A549 (cell line): ENCODE results near the gene XPNPEP1. TPM values are rescaled to one million over a fixed set of nuclear protein-coding genes. Genes with fewer than 3 reads are reported as not detected.

Experiments
- ATAC-seq, 2 experiments: fragments of 200-7000 bp in 1 of 2; fragments of >200 bp in 1 of 2; cut with Nextera tagmentation in 1 of 2; cut with Tn5 transposase in 1 of 2; 3 replicates each; pipeline versions ENCODE4 v1.8.0 to v1.9.1; 2018 to 2020; ENCODE audit warnings: mild to moderate bottlenecking in 1 of 2, moderate library complexity in 1 of 2
- CTCF ChIA-PET: fragments of 300-600 bp; sonication (Branson Sonifier 250); formaldehyde crosslinking; extraction: SDS; loops from one replicate; lab custom pipeline; 2021; ENCODE audit warnings: antibody characterized with exemption, inconsistent platforms; lab: Yijun Ruan, JAX
- POLR2A ChIA-PET: fragments of 350-600 bp; formaldehyde crosslinking; extraction: SDS; loops from one replicate; lab custom pipeline; 2021; ENCODE audit warnings: antibody characterized with exemption, inconsistent platforms; lab: Yijun Ruan, JAX
- DNase-seq, 2 experiments: peaks; one replicate each; pipeline versions ENCODE4 v3.0.0 to v3.0.0-alpha.2; 2011 to 2016; ENCODE audit warnings: low read depth in 1 of 2, low spot score in 1 of 2
- FAIRE-seq: peaks from 2 replicates; lab custom pipeline; 2011; peaks lifted over from hg19 to GRCh38; lab: Jason Lieb, UNC
- H3K27ac ChIP-seq, 2 experiments: fragments of >200 bp; sonication (Bioruptor Twin); formaldehyde crosslinking; 3 replicates each; pipeline ENCODE4 v1.5.1; 2016 to 2017
- H3K4me1 ChIP-seq: fragments of >200 bp; sonication (Bioruptor Twin); formaldehyde crosslinking; 3 replicates; pipeline ENCODE4 v1.6.1; 2016
- H3K4me2 ChIP-seq: fragments of >200 bp; sonication (Bioruptor Twin); formaldehyde crosslinking; 3 replicates; pipeline ENCODE4 v1.6.1; 2016
- H3K4me3 ChIP-seq: fragments of >200 bp; sonication (Bioruptor Twin); formaldehyde crosslinking; 3 replicates; pipeline ENCODE4 v1.5.1; 2016
- H3K9me3 ChIP-seq: fragments of >200 bp; sonication (Bioruptor Twin); formaldehyde crosslinking; 3 replicates; pipeline ENCODE4 v1.6.1; 2016
- BHLHE40 ChIP-seq: IDR thresholded peaks from 2 replicates; pipeline ENCODE4 v1.6.1; 2012; ENCODE audit warnings: low read depth, low read length, inconsistent platforms
- CHD2 ChIP-seq: fragments of 150-350 bp; IDR thresholded peaks from 2 replicates; pipeline ENCODE4 v1.6.1; 2014; ENCODE audit warnings: low read length; ENCODE audit not compliant: partially characterized antibody
- EP300 ChIP-seq, 2 experiments: fragments of >200 bp; sonication (Bioruptor Twin); formaldehyde crosslinking; IDR thresholded peaks; 2 replicates in 1 of 2; 3 replicates in 1 of 2; pipeline ENCODE4 v1.6.1; 2016 to 2017
- ESRRA ChIP-seq: fragments of 150-350 bp; IDR thresholded peaks from 2 replicates; pipeline ENCODE4 v1.6.1; 2014; ENCODE audit warnings: mild to moderate bottlenecking, low read length, borderline replicate concordance
- FOSB ChIP-seq: fragments of 250-450 bp; sonication (Bioruptor Pico); IDR thresholded peaks from 2 replicates; pipeline ENCODE4 v1.5.0; 2020; ENCODE audit warnings: mild to moderate bottlenecking, moderate library complexity
- FOXS1 ChIP-seq: fragments of 250-450 bp; sonication (Bioruptor Pico); IDR thresholded peaks from 2 replicates; pipeline ENCODE4 v1.5.0; 2020; ENCODE audit warnings: mild to moderate bottlenecking, moderate library complexity
- HEYL ChIP-seq: fragments of 250-450 bp; sonication (Bioruptor Pico); IDR thresholded peaks from 2 replicates; pipeline ENCODE4 v1.8.0; 2021; ENCODE audit warnings: mild to moderate bottlenecking, moderate library complexity
- HOXB13 ChIP-seq: fragments of 250-450 bp; sonication (Bioruptor Pico); IDR thresholded peaks from 2 replicates; pipeline ENCODE4 v1.5.0; 2020; ENCODE audit warnings: low read depth, mild to moderate bottlenecking, moderate library complexity
- MAFK ChIP-seq: fragments of 450-650 bp; IDR thresholded peaks from 2 replicates; pipeline ENCODE4 v1.6.1; 2014; ENCODE audit not compliant: partially characterized antibody
- NPAS2 ChIP-seq: fragments of 250-450 bp; sonication (Bioruptor Pico); IDR thresholded peaks from 2 replicates; pipeline ENCODE4 v1.8.0; 2022; ENCODE audit warnings: mild to moderate bottlenecking, moderate library complexity, borderline replicate concordance
- POLR2A ChIP-seq: IDR thresholded peaks from 2 replicates; pipeline ENCODE4 v1.6.1; 2012; ENCODE audit warnings: mild to moderate bottlenecking, low read length
- RARB ChIP-seq: fragments of 250-450 bp; sonication (Bioruptor Pico); IDR thresholded peaks from 2 replicates; pipeline ENCODE4 v1.8.0; 2021; ENCODE audit warnings: mild to moderate bottlenecking, moderate library complexity
- ZFP36 ChIP-seq: fragments of 450-650 bp; IDR thresholded peaks from 2 replicates; pipeline ENCODE4 v1.6.1; 2014; ENCODE audit warnings: borderline replicate concordance; ENCODE audit not compliant: partially characterized antibody
- WGBS: methylation state at CpG from one replicate; pipeline ENCODE4 v1.1.6; 2017; ENCODE audit errors: missing lambda C conversion rate; 5-methylcytosine and 5-hydroxymethylcytosine counted together
- polyA plus RNA-seq, 4 experiments: library from polyadenylated mRNA; depleted of rRNA in 3 of 4; stranded (reverse); fragments of >200 nt; fragmentation: RNase III in 1 of 4; extraction: RNeasy Plus Mini Kit Qiagen cat#74134 plus additional on column Dnase treatment in 1 of 4; gene quantifications; 2 replicates in 3 of 4; 3 replicates in 1 of 4; pipeline ENCODE4 v1.2.3, GENCODE V29; 2011 to 2017
- TF ChIP-seq, protein P1 (sequence below): IDR thresholded peaks from 2 replicates; pipeline ENCODE4 v1.6.1; 2012
- TF ChIP-seq, protein P2 (sequence below): IDR thresholded peaks from 2 replicates; pipeline ENCODE4 v1.6.1; 2012
- TF ChIP-seq, protein P3 (sequence below): fragments of 200-600 bp; sonication (generic); IDR thresholded peaks from 2 replicates; pipeline ENCODE4 v1.6.1; 2016; ENCODE audit warnings: antibody characterized with exemption, mild to moderate bottlenecking, moderate library complexity
- TF ChIP-seq, protein P4 (sequence below): fragments of >200 bp; sonication (Bioruptor Twin); formaldehyde crosslinking; IDR thresholded peaks from 3 replicates; pipeline ENCODE4 v1.6.1; 2016
- TF ChIP-seq, protein P5 (sequence below): IDR thresholded peaks from 2 replicates; pipeline ENCODE4 v1.6.1; 2012; ENCODE audit warnings: low read depth, borderline replicate concordance
- TF ChIP-seq, protein P6 (sequence below): fragments of 250-450 bp; sonication (Bioruptor Pico); IDR thresholded peaks from 2 replicates; pipeline ENCODE4 v1.5.0; 2021; ENCODE audit warnings: mild to moderate bottlenecking, moderate library complexity, borderline replicate concordance

XPNPEP1 gene
- polyA plus RNA-seq, 2 of the 4 experiments (the other 2 are of a cell fraction): 32.5 to 53.9 TPM

DNA sequence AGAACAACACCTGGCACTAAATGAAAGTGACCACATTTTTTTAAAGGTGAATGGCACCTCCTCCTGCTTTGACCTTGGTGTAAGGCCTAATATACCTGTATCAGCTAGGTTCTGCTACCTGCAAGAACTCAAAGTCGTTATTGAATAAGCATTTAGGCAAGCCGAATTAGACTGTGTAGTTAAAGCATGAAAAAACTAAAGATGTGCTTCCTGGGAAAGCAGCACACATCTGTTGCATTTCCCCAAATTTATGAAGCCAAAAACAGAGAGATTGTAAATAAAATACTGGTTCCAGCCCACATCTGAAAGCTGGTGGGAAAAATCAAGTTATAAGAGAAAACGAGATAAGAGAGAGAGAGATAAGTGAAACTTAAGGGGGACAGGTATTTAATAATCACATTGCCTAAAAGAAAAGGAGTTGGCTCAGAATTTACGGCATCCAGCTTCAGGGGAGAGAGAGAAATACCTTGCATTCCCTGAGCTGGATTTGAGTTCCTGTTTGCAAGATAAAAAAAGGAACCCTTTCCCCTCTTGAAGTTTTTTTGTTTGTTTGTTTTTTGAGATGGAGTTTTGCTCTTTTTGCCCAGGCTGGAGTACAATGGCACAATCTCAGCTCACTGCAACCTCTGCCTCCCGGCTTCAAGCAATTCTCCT is 1.8 kb upstream of the XPNPEP1 start:
- DNase-seq (no peak), FAIRE-seq (no peak), ATAC-seq (no peak)
- H3K4me2 ChIP-seq: no peak overlapping the region
- H3K4me3 ChIP-seq: no peak overlapping the region
- POLR2A ChIA-PET: no interaction called here
- H3K9me3 ChIP-seq: no peaks in the 10 kb centered on the region
- TF ChIP-seq ZFP36: no peak
- TF ChIP-seq, protein P1, sequence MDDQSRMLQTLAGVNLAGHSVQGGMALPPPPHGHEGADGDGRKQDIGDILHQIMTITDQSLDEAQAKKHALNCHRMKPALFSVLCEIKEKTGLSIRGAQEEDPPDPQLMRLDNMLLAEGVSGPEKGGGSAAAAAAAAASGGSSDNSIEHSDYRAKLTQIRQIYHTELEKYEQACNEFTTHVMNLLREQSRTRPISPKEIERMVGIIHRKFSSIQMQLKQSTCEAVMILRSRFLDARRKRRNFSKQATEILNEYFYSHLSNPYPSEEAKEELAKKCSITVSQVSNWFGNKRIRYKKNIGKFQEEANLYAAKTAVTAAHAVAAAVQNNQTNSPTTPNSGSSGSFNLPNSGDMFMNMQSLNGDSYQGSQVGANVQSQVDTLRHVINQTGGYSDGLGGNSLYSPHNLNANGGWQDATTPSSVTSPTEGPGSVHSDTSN: no peak
- no peak for TF ChIP-seq NPAS2 (CRISPR knock-in tag)
- no peak for TF ChIP-seq FOSB (CRISPR knock-in tag)
- peaks cover 12% of the 10 kb centered on the region; the same call in 2 of the 3 replicates for H3K4me1 ChIP-seq
- CTCF ChIA-PET: interaction anchor here (1.1 kb wide), 1 partner anchor 41 kb away, joined by 4 read pairs; no protein-coding TSS in a partner anchor
- no peak overlapping the region for H3K27ac ChIP-seq
- WGBS: 64% methylated on average over 5 of the region's 5 CpGs

DNA sequence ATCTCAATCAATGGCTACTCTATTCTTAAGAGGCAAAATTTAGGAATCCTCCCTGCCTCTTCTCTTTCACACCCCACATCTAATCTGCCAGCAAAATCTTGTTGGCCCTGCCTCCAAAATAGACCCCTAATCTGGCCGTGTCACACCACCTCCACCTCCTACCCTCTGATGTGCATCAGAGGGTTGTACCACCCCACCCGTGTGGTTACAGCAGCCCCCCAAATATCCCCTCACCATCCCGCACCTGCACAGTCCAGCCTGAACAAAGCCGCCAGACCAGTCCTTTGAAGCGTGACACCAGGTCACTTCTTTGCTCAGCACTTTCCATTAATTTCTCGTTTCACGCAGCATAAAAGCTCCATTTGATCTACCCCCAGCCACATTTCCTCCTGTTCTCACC is 776 bp upstream of the XPNPEP1 start:
- DNase-seq: no peak
- ChIA-PET POLR2A (interaction anchor here (1.4 kb wide), 1 partner anchor 11 kb away, joined by 5 read pairs; no protein-coding TSS in a partner anchor), CTCF (no interaction called here)
- peak overlapping the region in 1 of 2 experiments; percentile 95; a peak in 4 of 6 replicates for H3K27ac ChIP-seq
- H3K4me3 ChIP-seq: no peak overlapping the region; the same call in 2 of the 3 replicates
- H3K4me2 ChIP-seq: peak overlapping the region; percentile 93
- no peak for FAIRE-seq
- H3K9me3 ChIP-seq: no peaks in the 10 kb centered on the region
- H3K4me1 ChIP-seq: peaks cover 12% of the 10 kb centered on the region; the same call in 2 of the 3 replicates
- TF ChIP-seq FOXS1 (CRISPR knock-in tag) (no peak), MAFK (no peak), BHLHE40 (no peak), EP300 (IDR thresholded peaks at IDR 0.05) (no peak), NPAS2 (CRISPR knock-in tag) (no peak), POLR2A (no peak), CHD2 (no peak)
- TF ChIP-seq, protein P2, sequence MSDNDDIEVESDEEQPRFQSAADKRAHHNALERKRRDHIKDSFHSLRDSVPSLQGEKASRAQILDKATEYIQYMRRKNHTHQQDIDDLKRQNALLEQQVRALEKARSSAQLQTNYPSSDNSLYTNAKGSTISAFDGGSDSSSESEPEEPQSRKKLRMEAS: no peak
- TF ChIP-seq, protein P3, sequence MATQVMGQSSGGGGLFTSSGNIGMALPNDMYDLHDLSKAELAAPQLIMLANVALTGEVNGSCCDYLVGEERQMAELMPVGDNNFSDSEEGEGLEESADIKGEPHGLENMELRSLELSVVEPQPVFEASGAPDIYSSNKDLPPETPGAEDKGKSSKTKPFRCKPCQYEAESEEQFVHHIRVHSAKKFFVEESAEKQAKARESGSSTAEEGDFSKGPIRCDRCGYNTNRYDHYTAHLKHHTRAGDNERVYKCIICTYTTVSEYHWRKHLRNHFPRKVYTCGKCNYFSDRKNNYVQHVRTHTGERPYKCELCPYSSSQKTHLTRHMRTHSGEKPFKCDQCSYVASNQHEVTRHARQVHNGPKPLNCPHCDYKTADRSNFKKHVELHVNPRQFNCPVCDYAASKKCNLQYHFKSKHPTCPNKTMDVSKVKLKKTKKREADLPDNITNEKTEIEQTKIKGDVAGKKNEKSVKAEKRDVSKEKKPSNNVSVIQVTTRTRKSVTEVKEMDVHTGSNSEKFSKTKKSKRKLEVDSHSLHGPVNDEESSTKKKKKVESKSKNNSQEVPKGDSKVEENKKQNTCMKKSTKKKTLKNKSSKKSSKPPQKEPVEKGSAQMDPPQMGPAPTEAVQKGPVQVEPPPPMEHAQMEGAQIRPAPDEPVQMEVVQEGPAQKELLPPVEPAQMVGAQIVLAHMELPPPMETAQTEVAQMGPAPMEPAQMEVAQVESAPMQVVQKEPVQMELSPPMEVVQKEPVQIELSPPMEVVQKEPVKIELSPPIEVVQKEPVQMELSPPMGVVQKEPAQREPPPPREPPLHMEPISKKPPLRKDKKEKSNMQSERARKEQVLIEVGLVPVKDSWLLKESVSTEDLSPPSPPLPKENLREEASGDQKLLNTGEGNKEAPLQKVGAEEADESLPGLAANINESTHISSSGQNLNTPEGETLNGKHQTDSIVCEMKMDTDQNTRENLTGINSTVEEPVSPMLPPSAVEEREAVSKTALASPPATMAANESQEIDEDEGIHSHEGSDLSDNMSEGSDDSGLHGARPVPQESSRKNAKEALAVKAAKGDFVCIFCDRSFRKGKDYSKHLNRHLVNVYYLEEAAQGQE: no peak
- TF ChIP-seq, protein P4, sequence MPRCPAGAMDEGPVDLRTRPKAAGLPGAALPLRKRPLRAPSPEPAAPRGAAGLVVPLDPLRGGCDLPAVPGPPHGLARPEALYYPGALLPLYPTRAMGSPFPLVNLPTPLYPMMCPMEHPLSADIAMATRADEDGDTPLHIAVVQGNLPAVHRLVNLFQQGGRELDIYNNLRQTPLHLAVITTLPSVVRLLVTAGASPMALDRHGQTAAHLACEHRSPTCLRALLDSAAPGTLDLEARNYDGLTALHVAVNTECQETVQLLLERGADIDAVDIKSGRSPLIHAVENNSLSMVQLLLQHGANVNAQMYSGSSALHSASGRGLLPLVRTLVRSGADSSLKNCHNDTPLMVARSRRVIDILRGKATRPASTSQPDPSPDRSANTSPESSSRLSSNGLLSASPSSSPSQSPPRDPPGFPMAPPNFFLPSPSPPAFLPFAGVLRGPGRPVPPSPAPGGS: no peak
- TF ChIP-seq, protein P5, sequence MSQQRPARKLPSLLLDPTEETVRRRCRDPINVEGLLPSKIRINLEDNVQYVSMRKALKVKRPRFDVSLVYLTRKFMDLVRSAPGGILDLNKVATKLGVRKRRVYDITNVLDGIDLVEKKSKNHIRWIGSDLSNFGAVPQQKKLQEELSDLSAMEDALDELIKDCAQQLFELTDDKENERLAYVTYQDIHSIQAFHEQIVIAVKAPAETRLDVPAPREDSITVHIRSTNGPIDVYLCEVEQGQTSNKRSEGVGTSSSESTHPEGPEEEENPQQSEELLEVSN: no peak
- no peak for ATAC-seq
- WGBS: 92% methylated on average over 7 of the region's 7 CpGs

DNA sequence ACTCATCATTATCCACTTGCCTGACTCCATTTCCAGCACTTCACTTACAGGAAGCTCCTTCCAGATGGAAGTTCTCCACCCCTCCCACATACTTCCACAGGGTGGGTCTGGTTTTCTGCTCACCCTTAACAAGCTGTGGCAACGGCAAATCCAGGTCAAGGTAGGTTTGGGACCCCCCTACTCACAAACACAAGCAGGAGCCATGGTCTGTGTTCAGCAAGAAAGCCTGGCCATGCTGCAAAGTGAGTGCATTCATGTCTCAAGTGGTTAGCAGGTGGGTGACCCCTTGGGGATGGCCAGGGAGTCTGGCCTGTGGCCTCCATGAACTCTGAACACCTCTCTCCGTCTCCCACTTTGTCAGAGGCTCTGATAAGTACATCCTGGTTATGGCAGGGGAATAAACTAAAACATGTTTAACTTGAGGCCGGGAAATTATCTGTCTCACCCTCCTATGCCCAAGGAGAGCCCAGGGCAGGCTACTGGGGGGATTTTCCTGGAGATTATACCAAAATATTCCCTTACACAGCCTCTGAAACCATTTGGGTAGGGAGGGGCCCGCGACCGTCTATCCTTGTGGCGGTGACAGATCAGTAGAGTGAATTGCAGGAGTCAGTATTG is 844 bp downstream of the XPNPEP1 start:
- no peaks in the 10 kb centered on the region for H3K9me3 ChIP-seq
- 28% methylated on average over 7 of the region's 7 CpGs for WGBS
- H3K27ac ChIP-seq: peak overlapping the region; percentile 81 to 95
- DNase-seq (no peak), FAIRE-seq (no peak), ATAC-seq (peak; percentile 12 to 13; a peak in 4 of 6 replicates)
- peaks cover 12% of the 10 kb centered on the region; the same call in 2 of the 3 replicates for H3K4me1 ChIP-seq
- H3K4me2 ChIP-seq: peak overlapping the region; percentile 93
- ChIA-PET CTCF (no interaction called here), POLR2A (no interaction called here)
- peak overlapping the region; percentile 94 for H3K4me3 ChIP-seq
- TF ChIP-seq BHLHE40 (no peak), ZFP36 (no peak), ESRRA (no peak), MAFK (no peak), RARB (CRISPR knock-in tag) (no peak), HOXB13 (CRISPR knock-in tag) (no peak), HEYL (CRISPR knock-in tag) (no peak)
- TF ChIP-seq, protein P6, sequence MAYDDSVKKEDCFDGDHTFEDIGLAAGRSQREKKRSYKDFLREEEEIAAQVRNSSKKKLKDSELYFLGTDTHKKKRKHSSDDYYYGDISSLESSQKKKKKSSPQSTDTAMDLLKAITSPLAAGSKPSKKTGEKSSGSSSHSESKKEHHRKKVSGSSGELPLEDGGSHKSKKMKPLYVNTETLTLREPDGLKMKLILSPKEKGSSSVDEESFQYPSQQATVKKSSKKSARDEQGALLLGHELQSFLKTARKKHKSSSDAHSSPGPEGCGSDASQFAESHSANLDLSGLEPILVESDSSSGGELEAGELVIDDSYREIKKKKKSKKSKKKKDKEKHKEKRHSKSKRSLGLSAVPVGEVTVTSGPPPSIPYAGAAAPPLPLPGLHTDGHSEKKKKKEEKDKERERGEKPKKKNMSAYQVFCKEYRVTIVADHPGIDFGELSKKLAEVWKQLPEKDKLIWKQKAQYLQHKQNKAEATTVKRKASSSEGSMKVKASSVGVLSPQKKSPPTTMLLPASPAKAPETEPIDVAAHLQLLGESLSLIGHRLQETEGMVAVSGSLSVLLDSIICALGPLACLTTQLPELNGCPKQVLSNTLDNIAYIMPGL (CRISPR knock-in tag): no peak
- TF ChIP-seq, protein P5: no peak
- TF ChIP-seq, protein P2: no peak
